ENCODE data around the gene AJUBA. TPM values are rescaled to one million over a fixed set of nuclear protein-coding genes. Genes with fewer than 3 reads are reported as not detected.

Gene AJUBA
- total and polyA plus RNA-seq, 2 donors (not counting 1 experiment from before 2014, with no cell fraction given): 1.6 TPM; not detected in 1

- no peaks in the 10 kb centered on the region for H3K36me3 ChIP-seq (replicated peaks in 1 of 2; ENCODE audit: control extremely low read depth in 1 of 2, control insufficient read depth in 1 of 2, extremely low read depth in 1 of 2, insufficient read depth in 2 of 2, low read length in 1 of 2)
- H2AFZ ChIP-seq (ENCODE audit: insufficient read depth, low read depth, low read length, poor library complexity, severe bottlenecking): peak overlapping the region; percentile 95
- peaks cover 7% of the 10 kb centered on the region for H3K79me2 ChIP-seq (ENCODE audit: control insufficient read depth, insufficient read depth, low read length)
- DNase-seq (peak; percentile 98), ATAC-seq (ENCODE audit: low read depth) (peak; percentile 91)
- H3K9ac ChIP-seq (ENCODE audit: low read length): peak overlapping the region; percentile 81
- no peaks in the 10 kb centered on the region for H3K27me3 ChIP-seq (replicated peaks in 1 of 4; ENCODE audit: control extremely low read depth in 1 of 4, control insufficient read depth in 3 of 4, insufficient read depth in 4 of 4, low read length in 3 of 4)
- intact Hi-C loops (cut with micrococcal nuclease): loop anchor here (1.0 to 10.0 kb wide), 8 partner anchors 20 to 417 kb away; partner anchors contain the start of genes ACIN1, BCL2L2, C14orf119 and CDH24
- ChIA-PET POLR2A (interaction anchor here (0.6 to 2.2 kb wide), 9 partner anchors 11 to 184 kb away, joined by 3 to 20 read pairs (median 6); partner anchors contain the start of genes ACIN1, C14orf119, PRMT5 and PSMB5), CTCF (interaction anchor here (0.6 to 6.7 kb wide), 29 partner anchors 10 to 437 kb away, joined by 3 to 89 read pairs (median 5); partner anchors contain the start of genes AJUBA, CDH24, DAD1 and HAUS4)
- peaks cover 24 to 32% of the 10 kb centered on the region in 2 donors for H3K4me1 ChIP-seq (ENCODE audit: control insufficient read depth in 2 of 2, insufficient read depth in 2 of 2, low read length in 2 of 2)
- no peaks in the 10 kb centered on the region for H3K9me3 ChIP-seq (ENCODE audit: control extremely low read depth in 1 of 3, control insufficient read depth in 2 of 3, insufficient read depth in 1 of 3, low read length in 2 of 3)
- Mint-ChIP-seq H3K27me3 (no peaks in the 10 kb centered on the region), H3K4me3 (peak overlapping the region; percentile 99), H3K9me3 (ENCODE audit: insufficient read depth) (no peaks in the 10 kb centered on the region), H3K27ac (peak overlapping the region; percentile 98), H3K4me1 (peaks cover 42% of the 10 kb centered on the region)
- H4K20me1 ChIP-seq (ENCODE audit: control insufficient read depth, insufficient read depth, low read length, poor library complexity, severe bottlenecking): no peaks in the 10 kb centered on the region
- under 1% methylated on average over 62 of the region's 62 CpGs for WGBS (ENCODE audit: insufficient coverage)
- H3K4me3 ChIP-seq (ENCODE audit: control extremely low read depth in 1 of 5, extremely low read depth in 1 of 5, insufficient read depth in 1 of 5, low read depth in 2 of 5, low read length in 4 of 5): peak overlapping the region; percentile 70 to 95 (median 85)
- no peak for TF ChIP-seq EZH2 (IDR thresholded peaks at IDR 0.05; ENCODE audit: borderline replicate concordance, insufficient read depth, low read depth, low read length, poor library complexity, severe bottlenecking)
- TF ChIP-seq CTCF (IDR thresholded peaks at IDR 0.05): no peak
- peak overlapping the region; percentile 84 for H3K4me2 ChIP-seq (replicated peaks; ENCODE audit: low read depth, low read length, poor library complexity, severe bottlenecking)
- peak overlapping the region; percentile 75 to 88 for H3K27ac ChIP-seq (ENCODE audit: low read length in 2 of 2)
Observed at GRCh38 chr14:23006544-23007419, 24.4 kb upstream of the AJUBA start.

Measured in B cell (primary cell).